MG63 (cell line): ENCODE results near the gene CNP. TPM values are rescaled to one million over a fixed set of nuclear protein-coding genes. Genes with fewer than 3 reads are reported as not detected.

Experiments used
- total RNA-seq: library from RNA; depleted of rRNA; stranded (reverse); fragments of >200 nt; shearing (Covaris generic); gene quantifications from 2 replicates; pipeline ENCODE4 v1.2.3, GENCODE V29; 2014; ENCODE audit warnings: low replicate concordance; rRNA removed

Gene CNP
- total RNA-seq, 1 experiment from 2014 or later, result 97.2 TPM

Other genes starting within 250 kb of the CNP start
- not detected in 2 replicates for gene HAP1, start 232.2 kb upstream of the CNP start, total RNA-seq
- gene JUP, start 180.1 kb upstream of the CNP start, total RNA-seq, result 6.4 and 10.5 TPM in 2 replicates
- gene P3H4, start 154.8 kb upstream of the CNP start, total RNA-seq, result 66.5 and 123 TPM in 2 replicates
- gene FKBP10, start 153.8 kb upstream of the CNP start, total RNA-seq, result 191 and 258 TPM in 2 replicates
- 69.3 and 124 TPM in 2 replicates for gene NT5C3B, start 130.6 kb upstream of the CNP start, total RNA-seq
- not detected in 2 replicates for gene KLHL10, start 129.0 kb upstream of the CNP start, total RNA-seq
- gene KLHL11, start 101.4 kb upstream of the CNP start, total RNA-seq, result 10.9 and 13.3 TPM in 2 replicates
- 151 and 195 TPM in 2 replicates for gene ACLY, start 47.8 kb upstream of the CNP start, total RNA-seq
- gene ODAD4, start 36.2 kb upstream of the CNP start, total RNA-seq, result not detected in 2 replicates
- gene DNAJC7, start 50.6 kb downstream of the CNP start, total RNA-seq, result 121 and 123 TPM in 2 replicates
- gene NKIRAS2, start 53.3 kb downstream of the CNP start, total RNA-seq, result 77.5 and 86.3 TPM in 2 replicates
- gene C17orf113, start 83.8 kb downstream of the CNP start, total RNA-seq, result 0.05 TPM in 1 of 2 replicates, not detected in the other
- not detected in 2 replicates for gene ZNF385C, start 131.7 kb downstream of the CNP start, total RNA-seq
- 1.0 and 3.2 TPM in 2 replicates for gene DHX58, start 145.9 kb downstream of the CNP start, total RNA-seq
- gene KAT2A, start 154.6 kb downstream of the CNP start, total RNA-seq, result 30.5 and 47.4 TPM in 2 replicates
- not detected in 2 replicates for gene HSPB9, start 156.0 kb downstream of the CNP start, total RNA-seq
- 125 and 198 TPM in 2 replicates for gene RAB5C, start 188.2 kb downstream of the CNP start, total RNA-seq
- gene KCNH4, start 214.3 kb downstream of the CNP start, total RNA-seq, result 0.46 TPM in 1 of 2 replicates, not detected in the other
- gene HCRT, start 218.7 kb downstream of the CNP start, total RNA-seq, result not detected in 2 replicates
- 6.0 and 8.9 TPM in 2 replicates for gene GHDC, start 227.7 kb downstream of the CNP start, total RNA-seq